Lower leg skin (tissue), 3 donors: ENCODE results near the gene DHTKD1.

Experiments used
- POLR2A ChIP-seq, 2 donors: fragments of 450-650 bp; IDR thresholded peaks; one replicate each; pipeline ENCODE4 v1.6.1; 2016 to 2017; ENCODE audit warnings: antibody characterized with exemption in 2 of 2, mild to moderate bottlenecking in 1 of 2, moderate library complexity in 1 of 2
- TF ChIP-seq, protein P1 (sequence below), 3 donors: fragments of 450-650 bp; IDR thresholded peaks; one replicate each; pipeline ENCODE4 v1.5.1; 2016; ENCODE audit warnings: antibody characterized with exemption in 3 of 3, mild to moderate bottlenecking in 3 of 3, moderate library complexity in 2 of 3

DNA sequence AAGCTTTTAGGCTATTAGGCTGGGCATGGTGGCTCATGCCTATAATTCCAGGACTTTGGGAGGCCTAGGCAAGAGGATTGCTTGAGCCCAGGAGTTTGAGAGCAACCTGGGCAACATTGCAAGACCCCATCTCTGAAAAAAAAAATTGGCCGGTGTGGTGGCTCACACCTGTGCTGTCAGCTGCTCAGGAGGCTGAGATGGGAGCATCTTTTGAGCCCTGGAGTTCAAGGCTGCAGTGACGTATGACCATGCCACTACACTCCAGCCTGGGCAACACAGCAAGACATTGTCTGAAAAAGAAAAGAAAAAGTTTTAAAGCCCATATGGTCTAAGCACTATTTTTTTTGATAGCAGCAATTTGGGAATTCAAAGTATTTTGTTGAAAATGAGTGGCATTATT, 44.9 kb downstream of the DHTKD1 start:
- no peak for TF ChIP-seq POLR2A (IDR thresholded peaks at IDR 0.05)
- TF ChIP-seq, protein P1, sequence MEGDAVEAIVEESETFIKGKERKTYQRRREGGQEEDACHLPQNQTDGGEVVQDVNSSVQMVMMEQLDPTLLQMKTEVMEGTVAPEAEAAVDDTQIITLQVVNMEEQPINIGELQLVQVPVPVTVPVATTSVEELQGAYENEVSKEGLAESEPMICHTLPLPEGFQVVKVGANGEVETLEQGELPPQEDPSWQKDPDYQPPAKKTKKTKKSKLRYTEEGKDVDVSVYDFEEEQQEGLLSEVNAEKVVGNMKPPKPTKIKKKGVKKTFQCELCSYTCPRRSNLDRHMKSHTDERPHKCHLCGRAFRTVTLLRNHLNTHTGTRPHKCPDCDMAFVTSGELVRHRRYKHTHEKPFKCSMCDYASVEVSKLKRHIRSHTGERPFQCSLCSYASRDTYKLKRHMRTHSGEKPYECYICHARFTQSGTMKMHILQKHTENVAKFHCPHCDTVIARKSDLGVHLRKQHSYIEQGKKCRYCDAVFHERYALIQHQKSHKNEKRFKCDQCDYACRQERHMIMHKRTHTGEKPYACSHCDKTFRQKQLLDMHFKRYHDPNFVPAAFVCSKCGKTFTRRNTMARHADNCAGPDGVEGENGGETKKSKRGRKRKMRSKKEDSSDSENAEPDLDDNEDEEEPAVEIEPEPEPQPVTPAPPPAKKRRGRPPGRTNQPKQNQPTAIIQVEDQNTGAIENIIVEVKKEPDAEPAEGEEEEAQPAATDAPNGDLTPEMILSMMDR (IDR thresholded peaks at IDR 0.05), result no peak
